Mucosa of descending colon (tissue), 3 donors: ENCODE data around the gene ACBD4. TPM values are rescaled to one million over a fixed set of nuclear protein-coding genes. Genes with fewer than 3 reads are reported as not detected.

Source experiments
- ATAC-seq: fragments of 200-7000 bp; cut with Tn5 transposase; one replicate; pipeline ENCODE4 v1.9.1; 2020; ENCODE audit warnings: mild to moderate bottlenecking, moderate library complexity
- DNase-seq, 3 donors: peaks; one replicate each; pipeline ENCODE4 v3.0.0-alpha.2; 2020
- H3K36me3 ChIP-seq: fragments of 200-600 bp; one replicate; pipeline ENCODE4 v1.8.0; 2021; ENCODE audit warnings: low read depth, mild to moderate bottlenecking
- H3K4me1 ChIP-seq: fragments of 200-600 bp; one replicate; pipeline ENCODE4 v1.8.0; 2021; ENCODE audit warnings: low read depth, mild to moderate bottlenecking
- H3K4me3 ChIP-seq: fragments of 200-600 bp; one replicate; pipeline ENCODE4 v1.8.0; 2021; ENCODE audit warnings: mild to moderate bottlenecking
- H3K9me3 ChIP-seq: fragments of 200-600 bp; one replicate; pipeline ENCODE4 v1.8.0; 2021; ENCODE audit warnings: mild to moderate bottlenecking
- intact Hi-C, 2 donors: fragments of 100-400 bp; cut with DNase I in 1 of 2; cut with micrococcal nuclease in 1 of 2; formaldehyde crosslinking; loops; one replicate each; pipeline versions ENCODE4 v1.11.0 to v1.11.1; 2022; cut with DNase I, micrococcal nuclease
- total RNA-seq, 3 donors: library from RNA; stranded (reverse); fragmentation: NEBNext Ultra II Directional in 2 of 3; extraction: Animal tissue kit (Norgen Biotek cat#: 25700) in 2 of 3; gene quantifications; one replicate each; pipeline versions ENCODE4 v1.2.1 to v1.2.4, GENCODE V29; 2021 to 2023
- TF ChIP-seq, protein P1 (sequence below): fragments of 200-600 bp; IDR thresholded peaks from one replicate; pipeline ENCODE4 v1.8.0; 2022; ENCODE audit warnings: antibody characterized with exemption, mild to moderate bottlenecking
- donor health status: DM: no; HTN: no; CAD: no; lungs with moderate emphysema.
- donor health status: DM: no; HTN: no; CAD: no.
- donor health status: DM: no; HTN: yes; CAD: no.

ACBD4 gene
- total RNA-seq, 3 donors from 2014 or later, result 18.1 to 28.7 (median 26.3) TPM

DNA sequence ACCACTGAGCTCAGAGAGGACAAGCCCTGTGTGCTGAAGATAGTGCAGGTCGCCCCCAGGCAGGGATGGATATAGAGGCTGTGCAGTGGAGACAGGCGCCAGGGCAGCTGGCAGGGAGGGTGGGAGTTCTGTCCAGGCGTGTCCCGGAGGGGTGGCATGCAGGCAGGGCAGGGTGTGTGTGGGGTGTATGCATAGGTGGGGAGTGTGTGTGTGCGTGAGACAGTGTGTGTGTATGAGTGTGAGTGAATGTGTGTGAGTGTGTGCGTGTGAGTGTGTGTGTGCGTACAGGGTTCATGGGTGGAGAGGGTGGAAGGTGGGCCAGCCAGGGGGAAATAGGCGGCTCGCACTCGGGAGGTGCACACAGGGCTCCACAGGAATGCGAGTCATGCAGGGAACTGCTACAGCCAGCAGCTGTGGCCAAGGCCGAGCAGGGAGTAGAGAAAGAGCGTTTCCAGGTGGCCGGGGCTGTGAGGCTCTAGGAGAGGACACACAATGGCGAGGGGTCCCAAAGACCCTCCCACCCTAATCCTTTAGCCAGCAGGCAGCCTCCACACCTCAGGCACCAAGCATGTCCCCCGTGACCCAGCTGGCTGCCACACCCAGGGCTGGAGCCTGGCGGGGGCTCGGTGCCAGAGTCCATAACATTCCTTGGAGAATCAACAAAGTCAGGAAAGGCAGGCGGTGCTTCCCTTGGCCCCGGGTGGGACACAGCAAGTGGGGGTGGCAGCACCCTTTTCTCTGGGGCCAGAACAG is 7.8 kb upstream of the ACBD4 start:
- DNase-seq (peak; percentile 90 to 91 (median 91)), ATAC-seq (peak; percentile 47)
- no peaks in the 10 kb centered on the region for H3K36me3 ChIP-seq
- TF ChIP-seq, protein P1, sequence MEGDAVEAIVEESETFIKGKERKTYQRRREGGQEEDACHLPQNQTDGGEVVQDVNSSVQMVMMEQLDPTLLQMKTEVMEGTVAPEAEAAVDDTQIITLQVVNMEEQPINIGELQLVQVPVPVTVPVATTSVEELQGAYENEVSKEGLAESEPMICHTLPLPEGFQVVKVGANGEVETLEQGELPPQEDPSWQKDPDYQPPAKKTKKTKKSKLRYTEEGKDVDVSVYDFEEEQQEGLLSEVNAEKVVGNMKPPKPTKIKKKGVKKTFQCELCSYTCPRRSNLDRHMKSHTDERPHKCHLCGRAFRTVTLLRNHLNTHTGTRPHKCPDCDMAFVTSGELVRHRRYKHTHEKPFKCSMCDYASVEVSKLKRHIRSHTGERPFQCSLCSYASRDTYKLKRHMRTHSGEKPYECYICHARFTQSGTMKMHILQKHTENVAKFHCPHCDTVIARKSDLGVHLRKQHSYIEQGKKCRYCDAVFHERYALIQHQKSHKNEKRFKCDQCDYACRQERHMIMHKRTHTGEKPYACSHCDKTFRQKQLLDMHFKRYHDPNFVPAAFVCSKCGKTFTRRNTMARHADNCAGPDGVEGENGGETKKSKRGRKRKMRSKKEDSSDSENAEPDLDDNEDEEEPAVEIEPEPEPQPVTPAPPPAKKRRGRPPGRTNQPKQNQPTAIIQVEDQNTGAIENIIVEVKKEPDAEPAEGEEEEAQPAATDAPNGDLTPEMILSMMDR, result no peak
- peaks cover 60% of the 10 kb centered on the region for H3K4me1 ChIP-seq
- H3K9me3 ChIP-seq, result no peaks in the 10 kb centered on the region
- intact Hi-C loops, result no loop called here
- no peak overlapping the region for H3K4me3 ChIP-seq

DNA sequence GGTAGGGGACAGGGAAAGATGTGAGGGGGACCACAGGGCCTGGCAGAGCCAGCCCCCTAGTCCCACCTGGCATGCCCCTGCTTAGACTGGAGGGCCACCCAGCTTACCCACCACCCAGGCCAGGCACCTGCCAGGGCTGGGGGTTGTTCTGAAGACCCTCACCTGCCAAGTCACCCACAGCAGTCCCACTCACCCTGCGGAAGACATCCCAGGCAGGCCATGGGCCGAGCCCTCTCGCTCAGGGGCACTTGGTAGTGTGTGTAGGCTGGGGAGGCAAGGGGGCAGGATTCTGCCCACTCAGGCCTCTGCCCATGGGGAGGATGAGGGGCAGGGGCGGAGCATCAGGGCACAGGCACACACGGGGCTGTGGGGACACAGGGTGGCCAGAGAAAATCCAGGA is 7.2 kb upstream of the ACBD4 start:
- H3K4me3 ChIP-seq, result no peak overlapping the region
- TF ChIP-seq, protein P1, result no peak
- ATAC-seq, result no peak

DNA sequence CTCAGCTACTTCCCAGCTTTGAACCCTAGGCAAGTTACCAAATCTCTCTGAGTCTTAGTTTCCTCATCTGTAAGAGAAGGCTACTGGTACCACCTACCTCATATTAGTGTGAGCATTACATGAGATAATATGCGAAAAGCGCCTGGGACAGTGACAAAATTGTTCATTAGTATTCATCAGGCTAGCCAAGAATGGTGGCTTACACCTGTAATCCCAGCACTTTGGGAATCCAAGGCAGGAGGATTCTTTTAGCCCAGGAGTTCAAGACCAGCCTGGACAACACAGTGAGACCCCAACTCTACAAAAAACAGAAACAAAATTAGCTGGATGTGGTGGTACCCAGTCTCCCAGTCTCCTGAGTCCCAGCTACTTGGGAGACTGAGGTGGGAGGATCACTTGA is 6.5 kb upstream of the ACBD4 start:
- H3K4me1 ChIP-seq, result peaks cover 54% of the 10 kb centered on the region
- TF ChIP-seq, protein P1, result no peak
- H3K36me3 ChIP-seq, result no peaks in the 10 kb centered on the region
- no peaks in the 10 kb centered on the region for H3K9me3 ChIP-seq
- DNase-seq (no peak), ATAC-seq (no peak)
- intact Hi-C loops, result no loop called here
- H3K4me3 ChIP-seq, result no peak overlapping the region

More for the DNA sequence above, 7.2 kb upstream of the ACBD4 start:
- intact Hi-C loops, result no loop called here
- Histone ChIP-seq H3K9me3 (no peaks in the 10 kb centered on the region), H3K4me1 (peaks cover 60% of the 10 kb centered on the region), H3K36me3 (no peaks in the 10 kb centered on the region)
- DNase-seq, result no peak

DNA sequence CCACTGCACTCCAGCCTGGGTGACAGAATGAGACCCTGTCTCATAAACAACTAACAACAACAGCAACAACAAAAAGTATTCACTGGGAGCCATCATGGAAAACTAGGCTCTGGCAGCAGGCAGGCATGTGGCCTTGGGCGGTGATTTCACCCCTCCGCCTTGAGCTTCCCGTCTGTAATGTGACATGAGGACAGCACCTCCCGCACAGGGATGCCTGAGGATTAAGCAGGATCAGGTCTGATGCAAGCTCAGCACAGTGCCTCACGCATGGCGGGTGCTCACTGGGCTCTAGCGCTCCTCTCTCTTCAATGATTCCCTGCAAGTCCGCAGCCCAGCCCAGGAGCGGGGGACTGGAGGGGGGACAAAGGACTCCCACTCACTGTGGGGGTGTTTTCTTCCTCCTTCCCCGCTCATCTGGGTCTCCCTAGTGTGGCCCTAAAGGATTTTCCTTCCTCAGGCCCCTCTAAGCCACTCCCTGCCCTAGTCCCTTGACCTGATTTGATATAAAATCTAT is 6.0 kb upstream of the ACBD4 start:
- intact Hi-C loops, result no loop called here
- TF ChIP-seq, protein P1, result no peak
- no peak overlapping the region for H3K4me3 ChIP-seq
- DNase-seq, result peak in 2 of 3 donors; percentile 60 to 66
- no peaks in the 10 kb centered on the region for H3K9me3 ChIP-seq
- H3K4me1 ChIP-seq, result peaks cover 49% of the 10 kb centered on the region
- ATAC-seq, result peak; percentile 7
- no peaks in the 10 kb centered on the region for H3K36me3 ChIP-seq

DNA sequence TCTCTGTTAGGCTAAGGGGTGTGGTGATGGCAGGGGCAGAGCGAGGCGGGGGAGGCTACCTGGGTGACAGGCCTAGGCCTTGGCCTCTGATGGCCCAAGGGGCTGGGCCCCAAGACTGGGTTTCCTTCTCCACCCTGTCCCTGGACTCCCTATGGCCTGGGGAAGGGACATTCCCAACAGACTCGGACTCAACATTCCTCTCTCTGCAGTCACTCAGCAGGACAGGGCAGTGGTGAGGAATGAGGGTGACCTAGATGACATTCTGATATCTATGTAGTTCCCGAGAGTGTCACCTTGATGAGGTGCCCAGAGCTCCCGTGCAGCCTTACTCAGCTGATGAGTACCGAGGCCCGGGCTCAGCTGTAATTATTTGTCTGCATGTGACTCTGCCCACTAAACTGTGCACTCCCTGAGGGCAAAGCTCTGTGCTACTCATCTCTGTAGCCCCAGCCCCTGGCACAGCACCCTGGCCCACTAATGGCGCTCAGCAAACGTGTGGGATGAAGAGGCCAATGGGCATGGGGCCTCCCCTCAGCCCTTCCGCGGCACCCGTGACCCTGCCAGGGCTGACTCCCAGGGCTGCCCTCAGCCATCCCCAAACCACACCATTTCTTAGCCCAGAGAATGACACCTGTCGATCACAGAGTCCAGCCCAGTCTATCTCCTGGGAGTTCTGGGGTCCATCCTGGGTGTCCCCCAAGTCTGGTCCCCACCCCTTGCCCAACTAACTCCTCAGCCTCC is 5.4 kb upstream of the ACBD4 start:
- TF ChIP-seq, protein P1, result no peak
- H3K4me1 ChIP-seq, result peaks cover 44% of the 10 kb centered on the region
- DNase-seq (peak; percentile 81 to 88 (median 85)), ATAC-seq (peak; percentile 66)
- no peak overlapping the region for H3K4me3 ChIP-seq
- H3K36me3 ChIP-seq, result no peaks in the 10 kb centered on the region
- intact Hi-C loops, result loop anchor here in 1 of 2 donors (10.0 kb wide), 1 partner anchor 65 kb away; no protein-coding TSS in a partner anchor
- H3K9me3 ChIP-seq, result no peaks in the 10 kb centered on the region
